ENCODE measurements around the gene SNX22. TPM values are rescaled to one million over a fixed set of nuclear protein-coding genes. Genes with fewer than 3 reads are reported as not detected.

Gene SNX22
- total RNA-seq, 1 experiment from 2014 or later: 1.6 TPM

GRCh38 chr15:64155802-64156651 is 4.5 kb downstream of the SNX22 start:
- DNase-seq: no peak
- peaks cover 98% of the 10 kb centered on the region for H3K36me3 Mint-ChIP-seq (ENCODE audit: insufficient read depth, unreplicated experiment)
- no peak overlapping the region for H3K4me3 Mint-ChIP-seq (ENCODE audit: low read depth, unreplicated experiment)
- peaks cover 13% of the 10 kb centered on the region for H3K27me3 Mint-ChIP-seq (ENCODE audit: unreplicated experiment)
- TF ChIP-seq CTCF (IDR thresholded peaks at IDR 0.05; ENCODE audit: unreplicated experiment): no peak
- H3K4me1 Mint-ChIP-seq (ENCODE audit: low read depth, unreplicated experiment): peaks cover 42% of the 10 kb centered on the region
- no peaks in the 10 kb centered on the region for H3K9me3 Mint-ChIP-seq (ENCODE audit: low read depth, unreplicated experiment)
- intact Hi-C loops (cut with micrococcal nuclease; ENCODE audit: unreplicated experiment): loop anchor here (10.0 kb wide), 1 partner anchor 61 kb away; the partner anchor contains the start of genes CIAO2A and SNX1
- CTCF ChIA-PET: no interaction called here
- TSS peak; percentile 59 for BruUV-seq (replicated peaks)
- no peak overlapping the region for H3K27ac Mint-ChIP-seq (ENCODE audit: unreplicated experiment)

GRCh38 chr15:64156652-64157331 is 5.3 kb downstream of the SNX22 start:
- H3K27me3 Mint-ChIP-seq (ENCODE audit: unreplicated experiment): peaks cover 13% of the 10 kb centered on the region
- no peak overlapping the region for H3K4me3 Mint-ChIP-seq (ENCODE audit: low read depth, unreplicated experiment)
- intact Hi-C loops (cut with micrococcal nuclease; ENCODE audit: unreplicated experiment): loop anchor here (10.0 kb wide), 1 partner anchor 62 kb away; the partner anchor contains the start of genes CIAO2A and SNX1
- TF ChIP-seq CTCF (IDR thresholded peaks at IDR 0.05; ENCODE audit: unreplicated experiment): no peak
- DNase-seq: no peak
- CTCF ChIA-PET: no interaction called here
- no peak overlapping the region for H3K27ac Mint-ChIP-seq (ENCODE audit: unreplicated experiment)
- BruUV-seq (replicated peaks): no TSS peak
- H3K9me3 Mint-ChIP-seq (ENCODE audit: low read depth, unreplicated experiment): no peaks in the 10 kb centered on the region
- peaks cover 39% of the 10 kb centered on the region for H3K4me1 Mint-ChIP-seq (ENCODE audit: low read depth, unreplicated experiment)
- peaks cover 98% of the 10 kb centered on the region for H3K36me3 Mint-ChIP-seq (ENCODE audit: insufficient read depth, unreplicated experiment)

- intact Hi-C loops (cut with micrococcal nuclease; ENCODE audit: unreplicated experiment): loop anchor here (10.0 kb wide), 1 partner anchor 63 kb away; the partner anchor contains the start of genes CIAO2A and SNX1
- Mint-ChIP-seq H3K4me3 (ENCODE audit: low read depth, unreplicated experiment) (no peak overlapping the region), H3K9me3 (ENCODE audit: low read depth, unreplicated experiment) (no peaks in the 10 kb centered on the region), H3K27ac (ENCODE audit: unreplicated experiment) (peak overlapping the region; percentile 54), H3K4me1 (ENCODE audit: low read depth, unreplicated experiment) (peaks cover 39% of the 10 kb centered on the region), H3K36me3 (ENCODE audit: insufficient read depth, unreplicated experiment) (peaks cover 98% of the 10 kb centered on the region), H3K27me3 (ENCODE audit: unreplicated experiment) (peaks cover 13% of the 10 kb centered on the region)
- BruUV-seq (replicated peaks): no TSS peak
- no peak for DNase-seq
- no peak for TF ChIP-seq CTCF (IDR thresholded peaks at IDR 0.05; ENCODE audit: unreplicated experiment)
- CTCF ChIA-PET: no interaction called here
Observed at GRCh38 chr15:64157599-64158125, 6.1 kb downstream of the SNX22 start.

GRCh38 chr15:64158363-64159134 is 7.0 kb downstream of the SNX22 start:
- DNase-seq: no peak
- Mint-ChIP-seq H3K9me3 (ENCODE audit: low read depth, unreplicated experiment) (no peaks in the 10 kb centered on the region), H3K4me1 (ENCODE audit: low read depth, unreplicated experiment) (peaks cover 38% of the 10 kb centered on the region), H3K36me3 (ENCODE audit: insufficient read depth, unreplicated experiment) (peaks cover 96% of the 10 kb centered on the region), H3K27me3 (ENCODE audit: unreplicated experiment) (peaks cover 5% of the 10 kb centered on the region), H3K4me3 (ENCODE audit: low read depth, unreplicated experiment) (peak overlapping the region; percentile 6), H3K27ac (ENCODE audit: unreplicated experiment) (peak overlapping the region; percentile 54)
- CTCF ChIA-PET: no interaction called here
- BruUV-seq (replicated peaks): no TSS peak
- intact Hi-C loops (cut with micrococcal nuclease; ENCODE audit: unreplicated experiment): loop anchor here (10.0 kb wide), 1 partner anchor 64 kb away; the partner anchor contains the start of genes CIAO2A and SNX1
- TF ChIP-seq CTCF (IDR thresholded peaks at IDR 0.05; ENCODE audit: unreplicated experiment): no peak
